GM12878 (cell line): Measurements from ENCODE around the gene FAM114A1. TPM values are rescaled to one million over a fixed set of nuclear protein-coding genes. Genes with fewer than 3 reads are reported as not detected.

ENCODE experiments used
- CHD4 ChIP-seq: fragments of 200-600 bp; sonication (generic); IDR thresholded peaks from 2 replicates; pipeline ENCODE4 v1.6.1; 2016; ENCODE audit warnings: mild to moderate bottlenecking
- CREB1 ChIP-seq: IDR thresholded peaks from 2 replicates; pipeline ENCODE4 v1.6.1; 2012; ENCODE audit warnings: low read depth, mild to moderate bottlenecking, inconsistent platforms
- CREM ChIP-seq: IDR thresholded peaks from 2 replicates; pipeline ENCODE4 v1.6.1; 2014; ENCODE audit warnings: antibody characterized with exemption, low read depth
- ESRRA ChIP-seq: IDR thresholded peaks from 2 replicates; pipeline ENCODE4 v1.6.1; 2012; ENCODE audit warnings: mild to moderate bottlenecking, low read length, improper control_type of control experiment
- GATAD2B ChIP-seq: fragments of 450-650 bp; conservative IDR thresholded peaks from 2 replicates; pipeline ENCODE4 v1.6.1; 2017; ENCODE audit warnings: low read depth, mild to moderate bottlenecking, moderate library complexity
- HCFC1 ChIP-seq: fragments of 150-350 bp; IDR thresholded peaks from 2 replicates; pipeline ENCODE4 v1.6.1; 2014; ENCODE audit warnings: low read length
- KLF5 ChIP-seq: fragments of 450-650 bp; IDR thresholded peaks from 2 replicates; pipeline ENCODE4 v1.6.1; 2014; ENCODE audit warnings: mild to moderate bottlenecking; ENCODE audit not compliant: partially characterized antibody
- NFYB ChIP-seq: IDR thresholded peaks from 2 replicates; pipeline ENCODE4 v1.6.1; 2011; ENCODE audit warnings: low read depth, mild to moderate bottlenecking, low read length, improper control_type of control experiment, moderate library complexity; ENCODE audit not compliant: insufficient read depth
- NR2C1 ChIP-seq: fragments of 450-650 bp; IDR thresholded peaks from 2 replicates; pipeline ENCODE4 v1.6.1; 2017; ENCODE audit warnings: antibody characterized with exemption, mild to moderate bottlenecking, moderate library complexity
- RBBP5 ChIP-seq: fragments of 200-600 bp; sonication (generic); conservative IDR thresholded peaks from 2 replicates; pipeline ENCODE4 v1.6.1; 2016
- RELA ChIP-seq: fragments of 450-650 bp; IDR thresholded peaks from 2 replicates; pipeline ENCODE4 v1.8.0; 2014; ENCODE audit warnings: borderline replicate concordance; ENCODE audit not compliant: partially characterized antibody
- SPI1 ChIP-seq: IDR thresholded peaks from 2 replicates; pipeline ENCODE4 v1.6.1; 2011; ENCODE audit warnings: low read depth, mild to moderate bottlenecking, low read length, moderate library complexity, borderline replicate concordance; ENCODE audit not compliant: insufficient read depth
- TBL1XR1 ChIP-seq: IDR thresholded peaks from 2 replicates; pipeline ENCODE4 v1.6.1; 2012; ENCODE audit warnings: low read depth, low read length, improper control_type of control experiment
- polyA plus RNA-seq, 11 experiments: library from polyadenylated mRNA; depleted of rRNA in 4 of 11; unstranded in 6 of 11; stranded (reverse) in 5 of 11; fragments of >200 nt; fragmentation: Nextera tagmentation in 4 of 11; fragmentation: Illumina TruSeq in 1 of 11; extraction: Ambion mirVana in 4 of 11; extraction: Trizol in 1 of 11; gene quantifications; 1 replicate in 1 of 11; 2 replicates in 10 of 11; pipeline versions ENCODE4 v1.2.1 to v1.2.3, GENCODE V29; 2011 to 2016; ENCODE audit warnings: inconsistent platforms in 2 of 11, missing spikeins in 2 of 11, low read depth in 1 of 11
- total RNA-seq, 4 experiments: library from RNA; depleted of rRNA in 3 of 4; stranded (reverse); fragments of >200 nt in 3 of 4; fragmentation: Illumina TruSeq in 1 of 4; extraction: Trizol in 1 of 4; gene quantifications; 2 replicates each; pipeline versions ENCODE4 v1.2.1 to v1.2.3, GENCODE V29; 2013 to 2021
- TF ChIP-seq, protein P1 (sequence below): IDR thresholded peaks from 2 replicates; pipeline ENCODE4 v1.6.1; 2011; ENCODE audit warnings: mild to moderate bottlenecking, low read depth, low read length, moderate library complexity; ENCODE audit not compliant: insufficient replicate concordance
- TF ChIP-seq, protein P2 (sequence below), 3 experiments: IDR thresholded peaks in 2 of 3; conservative IDR thresholded peaks in 1 of 3; 2 replicates each; pipeline ENCODE4 v1.5.1; 2011; ENCODE audit warnings: low read depth in 3 of 3, low read length in 3 of 3, mild to moderate bottlenecking in 3 of 3, control low read depth in 2 of 3, moderate library complexity in 2 of 3, inconsistent platforms in 1 of 3, mixed read lengths in 1 of 3; ENCODE audit not compliant: control insufficient read depth in 2 of 3, insufficient read depth in 1 of 3; ENCODE audit errors: extremely low read depth in 1 of 3
- TF ChIP-seq, protein P3 (sequence below): IDR thresholded peaks from 2 replicates; pipeline ENCODE4 v1.6.1; 2012; ENCODE audit warnings: low read length, inconsistent platforms
- TF ChIP-seq, protein P4 (sequence below): fragments of 450-650 bp; IDR thresholded peaks from 2 replicates; pipeline ENCODE4 v1.6.1; 2018; ENCODE audit warnings: mild to moderate bottlenecking, low read depth, moderate library complexity; ENCODE audit not compliant: partially characterized antibody

FAM114A1 gene
- total and polyA plus RNA-seq, 10 of the 15 experiments (the other 5 are each of a cell fraction or from before 2014, with no cell fraction given) = 1.3 to 6.2 (median 3.9) TPM

DNA sequence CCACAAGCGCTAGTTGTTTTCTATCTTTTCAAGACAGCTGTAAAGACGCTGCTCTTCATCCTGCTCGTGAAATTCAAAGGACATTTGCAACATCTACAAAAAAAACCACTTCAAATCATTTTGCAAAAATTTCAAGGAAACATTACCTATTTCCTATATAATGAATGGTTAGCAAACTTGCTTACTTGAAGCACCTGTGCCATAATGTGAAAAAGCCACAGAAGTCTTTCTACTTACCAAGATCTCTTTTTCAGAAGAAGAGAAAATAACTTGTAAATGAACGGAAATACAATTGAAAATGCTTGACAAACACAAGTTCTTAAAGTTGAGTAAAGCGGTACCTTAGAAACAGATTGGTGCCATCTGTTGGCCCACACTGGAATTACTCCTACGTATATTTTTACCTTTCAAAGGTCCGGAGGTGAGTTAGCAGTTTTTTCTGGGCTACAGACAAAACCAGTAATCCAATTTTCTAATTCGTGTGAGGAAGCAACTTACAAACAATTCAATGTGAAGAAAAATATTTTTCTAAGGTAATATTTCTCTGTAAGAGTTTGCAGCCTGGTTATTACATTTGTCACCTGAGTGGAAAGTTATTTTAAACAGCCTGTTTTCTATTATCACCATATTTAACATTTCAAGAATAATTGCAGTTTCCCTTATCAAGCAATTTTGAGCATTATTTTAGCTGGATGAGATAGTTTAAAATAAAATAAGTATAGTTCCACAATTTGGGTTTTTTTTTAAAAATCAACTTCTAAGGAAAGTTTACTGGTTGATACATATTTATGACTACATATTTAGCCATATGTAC, 10.9 kb upstream of the FAM114A1 start, which contains the start of gene TLR6 (continued):
- TF ChIP-seq TBL1XR1 (0 out of 2 replicates have a peak, but pooled peaks have one; percentile 0), CREB1 (peak; percentile 73), SPI1 (no peak), NR2C1 (no peak), RBBP5 (no peak), ESRRA (no peak), HCFC1 (no peak), RELA (peak; percentile 18), CHD4 (no peak), CREM (peak; percentile 14; the same call in 1 of the 2 replicates), NFYB (no peak), KLF5 (no peak), GATAD2B (0 out of 2 replicates have a peak, but pooled peaks have one; percentile 22)
- TF ChIP-seq, protein P1, sequence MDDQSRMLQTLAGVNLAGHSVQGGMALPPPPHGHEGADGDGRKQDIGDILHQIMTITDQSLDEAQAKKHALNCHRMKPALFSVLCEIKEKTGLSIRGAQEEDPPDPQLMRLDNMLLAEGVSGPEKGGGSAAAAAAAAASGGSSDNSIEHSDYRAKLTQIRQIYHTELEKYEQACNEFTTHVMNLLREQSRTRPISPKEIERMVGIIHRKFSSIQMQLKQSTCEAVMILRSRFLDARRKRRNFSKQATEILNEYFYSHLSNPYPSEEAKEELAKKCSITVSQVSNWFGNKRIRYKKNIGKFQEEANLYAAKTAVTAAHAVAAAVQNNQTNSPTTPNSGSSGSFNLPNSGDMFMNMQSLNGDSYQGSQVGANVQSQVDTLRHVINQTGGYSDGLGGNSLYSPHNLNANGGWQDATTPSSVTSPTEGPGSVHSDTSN = no peak
- TF ChIP-seq, protein P2, sequence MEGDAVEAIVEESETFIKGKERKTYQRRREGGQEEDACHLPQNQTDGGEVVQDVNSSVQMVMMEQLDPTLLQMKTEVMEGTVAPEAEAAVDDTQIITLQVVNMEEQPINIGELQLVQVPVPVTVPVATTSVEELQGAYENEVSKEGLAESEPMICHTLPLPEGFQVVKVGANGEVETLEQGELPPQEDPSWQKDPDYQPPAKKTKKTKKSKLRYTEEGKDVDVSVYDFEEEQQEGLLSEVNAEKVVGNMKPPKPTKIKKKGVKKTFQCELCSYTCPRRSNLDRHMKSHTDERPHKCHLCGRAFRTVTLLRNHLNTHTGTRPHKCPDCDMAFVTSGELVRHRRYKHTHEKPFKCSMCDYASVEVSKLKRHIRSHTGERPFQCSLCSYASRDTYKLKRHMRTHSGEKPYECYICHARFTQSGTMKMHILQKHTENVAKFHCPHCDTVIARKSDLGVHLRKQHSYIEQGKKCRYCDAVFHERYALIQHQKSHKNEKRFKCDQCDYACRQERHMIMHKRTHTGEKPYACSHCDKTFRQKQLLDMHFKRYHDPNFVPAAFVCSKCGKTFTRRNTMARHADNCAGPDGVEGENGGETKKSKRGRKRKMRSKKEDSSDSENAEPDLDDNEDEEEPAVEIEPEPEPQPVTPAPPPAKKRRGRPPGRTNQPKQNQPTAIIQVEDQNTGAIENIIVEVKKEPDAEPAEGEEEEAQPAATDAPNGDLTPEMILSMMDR (IDR thresholded peaks at IDR 0.05 in 2 of 3, conservative IDR thresholded peaks at IDR 0.05 in 1 of 3; ENCODE audit: control insufficient read depth in 2 of 3, extremely low read depth in 1 of 3, insufficient read depth in 1 of 3, low read depth in 3 of 3, low read length in 3 of 3) = peak; percentile 62 to 79 (median 77)
- TF ChIP-seq, protein P3, sequence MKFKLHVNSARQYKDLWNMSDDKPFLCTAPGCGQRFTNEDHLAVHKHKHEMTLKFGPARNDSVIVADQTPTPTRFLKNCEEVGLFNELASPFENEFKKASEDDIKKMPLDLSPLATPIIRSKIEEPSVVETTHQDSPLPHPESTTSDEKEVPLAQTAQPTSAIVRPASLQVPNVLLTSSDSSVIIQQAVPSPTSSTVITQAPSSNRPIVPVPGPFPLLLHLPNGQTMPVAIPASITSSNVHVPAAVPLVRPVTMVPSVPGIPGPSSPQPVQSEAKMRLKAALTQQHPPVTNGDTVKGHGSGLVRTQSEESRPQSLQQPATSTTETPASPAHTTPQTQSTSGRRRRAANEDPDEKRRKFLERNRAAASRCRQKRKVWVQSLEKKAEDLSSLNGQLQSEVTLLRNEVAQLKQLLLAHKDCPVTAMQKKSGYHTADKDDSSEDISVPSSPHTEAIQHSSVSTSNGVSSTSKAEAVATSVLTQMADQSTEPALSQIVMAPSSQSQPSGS = no peak; the same call in 1 of the 2 replicates
- TF ChIP-seq, protein P4, sequence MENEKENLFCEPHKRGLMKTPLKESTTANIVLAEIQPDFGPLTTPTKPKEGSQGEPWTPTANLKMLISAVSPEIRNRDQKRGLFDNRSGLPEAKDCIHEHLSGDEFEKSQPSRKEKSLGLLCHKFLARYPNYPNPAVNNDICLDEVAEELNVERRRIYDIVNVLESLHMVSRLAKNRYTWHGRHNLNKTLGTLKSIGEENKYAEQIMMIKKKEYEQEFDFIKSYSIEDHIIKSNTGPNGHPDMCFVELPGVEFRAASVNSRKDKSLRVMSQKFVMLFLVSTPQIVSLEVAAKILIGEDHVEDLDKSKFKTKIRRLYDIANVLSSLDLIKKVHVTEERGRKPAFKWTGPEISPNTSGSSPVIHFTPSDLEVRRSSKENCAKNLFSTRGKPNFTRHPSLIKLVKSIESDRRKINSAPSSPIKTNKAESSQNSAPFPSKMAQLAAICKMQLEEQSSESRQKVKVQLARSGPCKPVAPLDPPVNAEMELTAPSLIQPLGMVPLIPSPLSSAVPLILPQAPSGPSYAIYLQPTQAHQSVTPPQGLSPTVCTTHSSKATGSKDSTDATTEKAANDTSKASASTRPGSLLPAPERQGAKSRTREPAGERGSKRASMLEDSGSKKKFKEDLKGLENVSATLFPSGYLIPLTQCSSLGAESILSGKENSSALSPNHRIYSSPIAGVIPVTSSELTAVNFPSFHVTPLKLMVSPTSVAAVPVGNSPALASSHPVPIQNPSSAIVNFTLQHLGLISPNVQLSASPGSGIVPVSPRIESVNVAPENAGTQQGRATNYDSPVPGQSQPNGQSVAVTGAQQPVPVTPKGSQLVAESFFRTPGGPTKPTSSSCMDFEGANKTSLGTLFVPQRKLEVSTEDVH = no peak
- TF ChIP-seq, all 136 proteins: peak for 27
